Pancreas (tissue), 10 donors: ENCODE results near the gene THAP3. TPM values are rescaled to one million over a fixed set of nuclear protein-coding genes. Genes with fewer than 3 reads are reported as not detected.

ENCODE experiments used
- ATAC-seq, 4 donors: fragments of 200-7000 bp; cut with Tn5 transposase; one replicate each; pipeline versions ENCODE4 v1.8.0 to v1.9.1; 2020; ENCODE audit warnings: mild to moderate bottlenecking in 4 of 4, moderate library complexity in 4 of 4
- DNase-seq, 6 donors: peaks; one replicate each; pipeline ENCODE4 v3.0.0-alpha.2; 2020
- FAIRE-seq: peaks from 2 replicates; lab custom pipeline; 2012; peaks lifted over from hg19 to GRCh38; lab: Jason Lieb, UNC
- H3K27ac ChIP-seq, 4 donors: fragments of 200-600 bp; sonication (generic); 1 replicate in 3 of 4; 2 replicates in 1 of 4; pipeline versions ENCODE4 v1.5.0 to v1.8.0; 2020
- H3K27me3 ChIP-seq, 4 donors: fragments of 200-600 bp; one replicate each; pipeline ENCODE4 v1.8.0; 2021
- H3K36me3 ChIP-seq, 3 donors: fragments of 200-600 bp; sonication (generic) in 1 of 3; one replicate each; pipeline versions ENCODE4 v1.5.0 to v1.8.0; 2020 to 2021
- H3K4me1 ChIP-seq, 3 donors: fragments of 200-600 bp; one replicate each; pipeline ENCODE4 v1.8.0; 2021
- H3K4me3 ChIP-seq, 4 donors: fragments of 200-600 bp; sonication (generic) in 2 of 4; one replicate each; pipeline versions ENCODE4 v1.5.0 to v1.8.0; 2020 to 2021
- H3K9me3 ChIP-seq, 4 donors: fragments of 200-600 bp; one replicate each; pipeline ENCODE4 v1.8.0; 2021
- WGBS, 2 donors: extraction: QIAGEN DNeasy Blood & Tissue Kit; methylation state at CpG; one replicate each; pipeline ENCODE4 v1.1.7; 2013; 5-methylcytosine and 5-hydroxymethylcytosine counted together
- intact Hi-C, 3 donors: fragments of 100-400 bp; cut with DNase I; formaldehyde crosslinking; loops; one replicate each; pipeline versions ENCODE4 v1.11.1 to v1.14.2; 2022
- polyA plus RNA-seq, 2 donors: library from polyadenylated mRNA; stranded (reverse); fragments of 200-250 nt; gene quantifications; one replicate each; pipeline ENCODE4 v1.2.3, GENCODE V29; 2013
- total RNA-seq, 6 donors: library from RNA; stranded (reverse); fragmentation: NEBNext Ultra II Directional in 4 of 6; extraction: Animal tissue kit (Norgen Biotek cat#: 25700) in 4 of 6; gene quantifications; one replicate each; pipeline versions ENCODE4 v1.2.1 to v1.2.4, GENCODE V29; 2021 to 2023
- TF ChIP-seq, protein P1 (sequence below), 4 donors: fragments of 200-600 bp; sonication (generic) in 3 of 4; IDR thresholded peaks; one replicate each; pipeline versions ENCODE4 v1.5.0 to v1.8.0; 2021; ENCODE audit warnings: antibody characterized with exemption in 4 of 4
- donor health status: healthy with polysubstance abuse.
- donor health status: DM: no; HTN: no; CAD: no; lungs with moderate emphysema.
- donor health status: DM: no; HTN: no; CAD: no.
- donor health status: control.
- donor health status: control.
- donor health status: Bipolar disorder and iron deficiency.
- donor health status: DM: yes; HTN: yes; CAD: no.
- donor health status: DM: no; HTN: no; CAD: no.
- donor health status: DM: no; HTN: no; CAD: no.
- donor health status: DM: yes; HTN: yes; CAD: no.

The THAP3 gene
- total and polyA plus RNA-seq, 8 donors = 6.9 to 28.0 (median 9.2) TPM

DNA sequence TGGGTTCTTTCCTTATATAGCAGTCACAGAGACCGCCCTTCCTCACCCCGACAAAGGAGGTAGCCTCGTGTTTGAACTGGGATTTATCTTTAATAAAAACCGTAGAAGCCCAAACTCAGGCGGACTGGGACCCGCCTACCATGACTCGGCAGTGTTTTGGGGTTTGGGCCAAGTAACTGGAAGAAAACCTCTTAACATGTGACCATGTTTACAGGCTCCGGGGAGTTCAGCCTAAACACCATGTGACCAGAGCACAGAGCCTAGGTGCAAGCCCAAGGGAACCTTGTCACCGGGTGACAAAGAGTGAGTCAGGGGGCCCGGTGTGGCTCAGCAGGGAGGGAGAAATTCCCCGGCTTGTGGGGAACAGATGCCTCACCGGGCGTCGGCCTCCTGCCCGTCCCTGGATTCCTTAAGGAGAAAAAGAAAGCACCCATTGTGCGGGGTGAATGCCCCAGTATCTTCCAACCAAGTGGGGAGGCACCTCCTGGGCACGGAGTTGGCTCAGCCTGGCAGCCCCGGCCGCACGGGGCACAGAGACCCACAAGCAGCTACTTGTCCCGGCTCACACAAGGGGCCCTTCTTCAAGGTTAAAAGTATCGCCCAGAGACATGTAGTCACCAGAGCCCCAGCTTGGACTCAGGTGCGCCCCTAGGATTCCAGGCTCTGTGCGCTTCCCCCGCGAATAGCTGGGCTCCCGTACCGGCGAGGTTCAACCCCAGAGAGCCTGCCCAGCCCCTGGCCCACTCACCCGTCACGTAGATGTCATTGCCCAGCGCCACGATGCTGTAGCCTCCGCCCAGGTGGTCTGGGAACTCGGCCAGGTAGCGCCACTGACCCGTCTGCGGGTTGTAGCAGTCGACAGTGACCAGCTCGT is 23.4 kb upstream of the THAP3 start:
- ATAC-seq (peak; percentile 59 to 72 (median 66)), FAIRE-seq (no peak), DNase-seq (peak; percentile 76 to 92 (median 86))
- Histone ChIP-seq H3K36me3 (peaks cover 0 to 24% (median 12%) of the 10 kb centered on the region in 3 donors), H3K27me3 (no peaks in the 10 kb centered on the region), H3K4me1 (peaks cover 8 to 45% (median 8%) of the 10 kb centered on the region in 3 donors), H3K9me3 (no peaks in the 10 kb centered on the region), H3K4me3 (peak overlapping the region; percentile 63 to 95 (median 88)), H3K27ac (peak overlapping the region; percentile 94 to 99 (median 96))
- WGBS, 2 donors = 0% methylated on average over 40 of the region's 40 CpGs
- intact Hi-C loops = no loop called here
- TF ChIP-seq, protein P1, sequence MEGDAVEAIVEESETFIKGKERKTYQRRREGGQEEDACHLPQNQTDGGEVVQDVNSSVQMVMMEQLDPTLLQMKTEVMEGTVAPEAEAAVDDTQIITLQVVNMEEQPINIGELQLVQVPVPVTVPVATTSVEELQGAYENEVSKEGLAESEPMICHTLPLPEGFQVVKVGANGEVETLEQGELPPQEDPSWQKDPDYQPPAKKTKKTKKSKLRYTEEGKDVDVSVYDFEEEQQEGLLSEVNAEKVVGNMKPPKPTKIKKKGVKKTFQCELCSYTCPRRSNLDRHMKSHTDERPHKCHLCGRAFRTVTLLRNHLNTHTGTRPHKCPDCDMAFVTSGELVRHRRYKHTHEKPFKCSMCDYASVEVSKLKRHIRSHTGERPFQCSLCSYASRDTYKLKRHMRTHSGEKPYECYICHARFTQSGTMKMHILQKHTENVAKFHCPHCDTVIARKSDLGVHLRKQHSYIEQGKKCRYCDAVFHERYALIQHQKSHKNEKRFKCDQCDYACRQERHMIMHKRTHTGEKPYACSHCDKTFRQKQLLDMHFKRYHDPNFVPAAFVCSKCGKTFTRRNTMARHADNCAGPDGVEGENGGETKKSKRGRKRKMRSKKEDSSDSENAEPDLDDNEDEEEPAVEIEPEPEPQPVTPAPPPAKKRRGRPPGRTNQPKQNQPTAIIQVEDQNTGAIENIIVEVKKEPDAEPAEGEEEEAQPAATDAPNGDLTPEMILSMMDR (IDR thresholded peaks at IDR 0.05) = no peak

DNA sequence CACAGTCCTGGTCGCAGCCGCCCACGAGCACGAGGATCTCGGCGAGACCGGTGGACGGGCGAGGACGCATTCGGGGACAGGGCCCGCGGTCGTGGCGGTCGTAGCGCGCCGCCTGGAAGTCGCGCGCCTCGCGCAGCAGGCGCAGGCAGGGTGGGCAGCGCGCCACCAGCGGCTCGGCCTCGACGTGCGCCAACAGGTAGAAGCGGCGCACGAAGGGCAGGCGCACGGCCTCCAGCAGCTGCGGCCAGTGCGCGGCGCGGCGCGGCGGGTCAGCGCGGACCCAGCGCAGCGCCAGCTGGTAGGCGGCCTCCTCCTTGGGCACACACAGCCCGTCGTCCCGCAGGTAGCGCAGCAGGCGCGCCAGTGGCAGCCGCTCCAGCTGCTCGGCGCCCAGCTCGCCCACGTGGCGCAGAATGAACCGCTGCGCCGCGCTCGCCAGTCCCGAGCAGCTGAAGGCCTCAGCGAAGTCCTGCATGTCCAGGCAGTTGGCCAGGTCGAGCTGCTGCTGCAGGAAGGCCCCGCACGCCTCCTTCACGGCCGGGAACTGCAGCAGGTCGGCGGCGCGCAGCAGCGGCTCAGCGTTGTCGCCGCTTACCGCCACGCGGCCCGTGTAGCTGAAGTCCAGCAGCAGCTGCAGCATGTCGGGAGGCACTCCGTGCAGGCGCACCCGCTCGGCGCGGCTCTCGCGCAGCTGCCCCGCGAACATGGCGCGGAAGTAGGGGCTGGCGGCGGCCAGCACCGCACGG is 22.6 kb upstream of the THAP3 start:
- Histone ChIP-seq H3K27ac (peak overlapping the region; percentile 94 to 99 (median 96)), H3K27me3 (no peaks in the 10 kb centered on the region), H3K4me3 (peak overlapping the region; percentile 63 to 95 (median 88)), H3K36me3 (peaks cover 0 to 17% (median 9%) of the 10 kb centered on the region in 3 donors), H3K4me1 (peaks cover 8 to 45% (median 8%) of the 10 kb centered on the region in 3 donors), H3K9me3 (no peaks in the 10 kb centered on the region)
- no peak for FAIRE-seq
- WGBS, 2 donors = 0% methylated on average over 89 to 103 of the region's 103 CpGs
- DNase-seq = peak; percentile 66 to 90 (median 79)
- peak; percentile 26 to 58 (median 42) for ATAC-seq
- intact Hi-C loops = no loop called here
- TF ChIP-seq, protein P1 (IDR thresholded peaks at IDR 0.05) = no peak

DNA sequence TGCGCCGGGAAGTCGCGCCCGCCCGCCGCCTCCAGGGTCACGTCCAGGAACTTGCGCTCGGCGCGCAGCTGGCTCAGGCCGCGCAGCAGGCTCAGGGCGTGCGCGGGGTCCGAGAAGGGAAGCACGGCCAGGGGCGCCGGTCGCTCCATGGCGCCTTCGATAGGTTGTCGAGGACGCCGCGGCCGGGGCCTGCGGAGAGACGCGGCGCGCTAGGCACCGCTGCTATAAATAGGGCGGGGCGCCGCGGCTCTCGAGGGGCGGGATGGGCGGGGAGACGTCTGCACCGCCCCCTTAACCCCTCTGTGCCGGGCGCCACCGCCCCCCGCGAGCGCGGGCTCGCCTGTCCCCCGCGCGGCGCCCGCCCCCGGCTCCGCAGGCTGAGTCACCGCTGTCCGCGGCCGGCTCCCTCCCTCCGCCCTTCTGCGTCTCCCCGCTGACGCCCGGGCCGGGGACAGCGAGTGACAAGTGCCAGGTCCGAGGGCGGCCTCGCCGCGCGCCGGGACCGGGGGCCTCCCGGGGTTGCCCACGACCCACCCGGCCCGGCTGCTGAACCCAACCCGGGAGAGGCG is 21.9 kb upstream of the THAP3 start, which contains the start of gene KLHL21:
KLHL21 (minus strand) TSS at position 201 of the 569 bp plus-strand sequence; CDS start at position 149, 52 bp downstream.
- Histone ChIP-seq H3K27me3 (no peaks in the 10 kb centered on the region), H3K36me3 (peaks cover 0 to 12% (median 4%) of the 10 kb centered on the region in 3 donors), H3K4me1 (peaks cover 2 to 39% (median 8%) of the 10 kb centered on the region in 3 donors), H3K27ac (peak within 1 kb of the TSS; percentile 94 to 99 (median 96)), H3K4me3 (peak within 1 kb of the TSS; percentile 63 to 95 (median 88)), H3K9me3 (no peaks in the 10 kb centered on the region)
- no peak for FAIRE-seq
- peak; percentile 83 to 94 (median 92) for DNase-seq
- TF ChIP-seq, protein P1 (IDR thresholded peaks at IDR 0.05) = no peak
- peak; percentile 64 to 78 (median 75) for ATAC-seq
- 0 to 1% methylated on average over 52 to 84 of the region's 84 CpGs for WGBS, 2 donors
- intact Hi-C loops = no loop called here

DNA sequence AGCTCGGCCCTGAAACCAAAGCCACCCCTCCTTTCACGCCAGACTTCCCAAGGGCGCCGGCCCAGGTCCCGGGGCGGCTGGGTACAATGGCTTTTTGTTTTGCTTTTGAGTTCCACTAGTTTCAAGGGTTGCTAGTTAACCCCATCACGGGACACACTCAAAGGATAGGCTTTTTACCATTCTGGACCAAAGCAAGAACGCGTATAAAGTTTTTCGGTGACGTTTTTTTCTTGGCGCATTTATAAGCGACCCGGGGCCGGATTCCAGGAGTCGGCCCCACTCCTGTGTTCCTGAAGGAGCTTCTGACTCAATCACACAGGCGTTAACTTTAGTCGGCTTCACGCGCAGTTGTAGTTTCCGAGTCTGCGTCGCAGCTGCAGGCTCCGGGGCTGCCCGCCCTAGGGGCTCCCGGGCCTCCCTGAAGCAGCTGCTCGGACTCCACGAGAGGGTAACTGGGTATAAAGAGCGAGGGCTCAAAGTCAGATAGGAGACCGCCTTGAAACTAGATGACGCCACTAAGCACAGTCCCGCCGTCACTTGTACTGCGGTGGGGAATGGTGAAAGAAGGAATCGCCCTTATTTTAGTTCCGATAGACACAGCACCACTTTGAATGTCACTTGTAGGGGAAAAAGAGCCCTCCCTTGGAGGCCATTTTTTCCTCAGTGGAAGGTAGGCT is 21.3 kb upstream of the THAP3 start:
- H3K27me3 ChIP-seq = no peaks in the 10 kb centered on the region
- H3K4me1 ChIP-seq = peaks cover 0 to 33% (median 8%) of the 10 kb centered on the region in 3 donors
- H3K4me3 ChIP-seq = peak overlapping the region; percentile 63 to 95 (median 88)
- 1% methylated on average over 36 of the region's 36 CpGs for WGBS, 2 donors
- H3K36me3 ChIP-seq = peaks cover 0 to 5% (median 0%) of the 10 kb centered on the region in 3 donors
- DNase-seq (peak; percentile 52 to 69 (median 64)), ATAC-seq (peak; percentile 11 to 39 (median 22)), FAIRE-seq (no peak)
- TF ChIP-seq, protein P1 (IDR thresholded peaks at IDR 0.05) = no peak
- H3K27ac ChIP-seq = peak overlapping the region; percentile 94 to 99 (median 96)
- H3K9me3 ChIP-seq = no peaks in the 10 kb centered on the region
- intact Hi-C loops = no loop called here
